ENCODE results near the gene AFP. TPM values are rescaled to one million over a fixed set of nuclear protein-coding genes. Genes with fewer than 3 reads are reported as not detected.
A peak's percentile ranks its signal among the peaks of the same experiment; 100 is the strongest.

The AFP gene
- total RNA-seq, 1 donor from 2014 or later: 2.2 TPM

- H3K4me3 ChIP-seq (ENCODE audit: low read depth, low read length): no peak overlapping the region
- DNase-seq (ENCODE audit: low read depth): no peak
- TF ChIP-seq, protein P1, sequence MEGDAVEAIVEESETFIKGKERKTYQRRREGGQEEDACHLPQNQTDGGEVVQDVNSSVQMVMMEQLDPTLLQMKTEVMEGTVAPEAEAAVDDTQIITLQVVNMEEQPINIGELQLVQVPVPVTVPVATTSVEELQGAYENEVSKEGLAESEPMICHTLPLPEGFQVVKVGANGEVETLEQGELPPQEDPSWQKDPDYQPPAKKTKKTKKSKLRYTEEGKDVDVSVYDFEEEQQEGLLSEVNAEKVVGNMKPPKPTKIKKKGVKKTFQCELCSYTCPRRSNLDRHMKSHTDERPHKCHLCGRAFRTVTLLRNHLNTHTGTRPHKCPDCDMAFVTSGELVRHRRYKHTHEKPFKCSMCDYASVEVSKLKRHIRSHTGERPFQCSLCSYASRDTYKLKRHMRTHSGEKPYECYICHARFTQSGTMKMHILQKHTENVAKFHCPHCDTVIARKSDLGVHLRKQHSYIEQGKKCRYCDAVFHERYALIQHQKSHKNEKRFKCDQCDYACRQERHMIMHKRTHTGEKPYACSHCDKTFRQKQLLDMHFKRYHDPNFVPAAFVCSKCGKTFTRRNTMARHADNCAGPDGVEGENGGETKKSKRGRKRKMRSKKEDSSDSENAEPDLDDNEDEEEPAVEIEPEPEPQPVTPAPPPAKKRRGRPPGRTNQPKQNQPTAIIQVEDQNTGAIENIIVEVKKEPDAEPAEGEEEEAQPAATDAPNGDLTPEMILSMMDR (conservative IDR thresholded peaks at IDR 0.05; ENCODE audit: low read depth, low read length): no peak
Observed at GRCh38 chr4:73413294-73413755, 22.7 kb upstream of the AFP start.

- TF ChIP-seq, protein P1 (conservative IDR thresholded peaks at IDR 0.05; ENCODE audit: low read depth, low read length): no peak
- no peak for DNase-seq (ENCODE audit: low read depth)
- H3K4me3 ChIP-seq (ENCODE audit: low read depth, low read length): no peak overlapping the region
Observed at GRCh38 chr4:73414936-73415271, 21.1 kb upstream of the AFP start.

GRCh38 chr4:73415807-73416238, 20.2 kb upstream of the AFP start:
- DNase-seq (ENCODE audit: low read depth): peak; percentile 9
- H3K4me3 ChIP-seq (ENCODE audit: low read depth, low read length): no peak overlapping the region
- TF ChIP-seq, protein P1 (conservative IDR thresholded peaks at IDR 0.05; ENCODE audit: low read depth, low read length): no peak

GRCh38 chr4:73416423-73417087, 19.5 kb upstream of the AFP start:
- TF ChIP-seq, protein P1 (conservative IDR thresholded peaks at IDR 0.05; ENCODE audit: low read depth, low read length): no peak
- no peak overlapping the region for H3K4me3 ChIP-seq (ENCODE audit: low read depth, low read length)
- no peak for DNase-seq (ENCODE audit: low read depth)

DNA sequence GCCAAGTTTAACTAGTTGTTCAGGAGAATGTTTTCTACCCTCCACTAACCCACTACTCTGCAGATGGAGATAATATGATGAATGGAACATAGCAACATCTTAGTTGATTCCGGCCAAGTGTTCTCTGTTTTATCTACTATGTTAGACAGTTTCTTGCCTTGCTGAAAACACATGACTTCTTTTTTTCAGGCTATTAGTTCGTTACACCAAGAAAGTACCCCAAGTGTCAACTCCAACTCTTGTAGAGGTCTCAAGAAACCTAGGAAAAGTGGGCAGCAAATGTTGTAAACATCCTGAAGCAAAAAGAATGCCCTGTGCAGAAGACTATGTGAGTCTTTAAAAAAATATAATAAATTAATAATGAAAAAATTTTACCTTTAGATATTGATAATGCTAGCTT, 18.7 kb upstream of the AFP start:
- TF ChIP-seq, protein P1 (conservative IDR thresholded peaks at IDR 0.05; ENCODE audit: low read depth, low read length): no peak
- no peak for DNase-seq (ENCODE audit: low read depth)
- H3K4me3 ChIP-seq (ENCODE audit: low read depth, low read length): no peak overlapping the region

DNA sequence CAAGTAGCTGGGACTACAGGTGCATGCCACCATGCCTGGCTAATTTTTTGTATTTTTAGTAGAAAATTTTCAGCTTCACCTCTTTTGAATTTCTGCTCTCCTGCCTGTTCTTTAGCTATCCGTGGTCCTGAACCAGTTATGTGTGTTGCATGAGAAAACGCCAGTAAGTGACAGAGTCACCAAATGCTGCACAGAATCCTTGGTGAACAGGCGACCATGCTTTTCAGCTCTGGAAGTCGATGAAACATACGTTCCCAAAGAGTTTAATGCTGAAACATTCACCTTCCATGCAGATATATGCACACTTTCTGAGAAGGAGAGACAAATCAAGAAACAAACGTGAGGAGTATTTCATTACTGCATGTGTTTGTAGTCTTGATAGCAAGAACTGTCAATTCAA, 18.0 kb upstream of the AFP start:
- no peak for DNase-seq (ENCODE audit: low read depth)
- TF ChIP-seq, protein P1 (conservative IDR thresholded peaks at IDR 0.05; ENCODE audit: low read depth, low read length): no peak
- H3K4me3 ChIP-seq (ENCODE audit: low read depth, low read length): no peak overlapping the region

- TF ChIP-seq, protein P1 (conservative IDR thresholded peaks at IDR 0.05; ENCODE audit: low read depth, low read length): no peak
- no peak overlapping the region for H3K4me3 ChIP-seq (ENCODE audit: low read depth, low read length)
- no peak for DNase-seq (ENCODE audit: low read depth)
Observed at GRCh38 chr4:73418677-73419076, 17.3 kb upstream of the AFP start.

Data from epithelial cell of proximal tubule (primary cell).